Measurements from ENCODE around the gene COL7A1.

GRCh38 chr3:48585411-48585810 is 9.7 kb downstream of the COL7A1 start:
- TF ChIP-seq HDAC2 (IDR thresholded peaks at IDR 0.05; ENCODE audit: borderline replicate concordance in 1 of 2, low read depth in 2 of 2, low read length in 2 of 2) (no peak), EP300 (IDR thresholded peaks at IDR 0.05; ENCODE audit: borderline replicate concordance in 1 of 2, low read depth in 2 of 2, low read length in 2 of 2) (no peak), RAD21 (IDR thresholded peaks at IDR 0.05 in 1 of 2, conservative IDR thresholded peaks at IDR 0.05 in 1 of 2; ENCODE audit: low read depth in 2 of 2, low read length in 2 of 2) (no peak), CTCF (IDR thresholded peaks at IDR 0.05; ENCODE audit: control extremely low read depth in 1 of 3, insufficient read depth in 1 of 3, low read depth in 1 of 3, low read length in 3 of 3) (no peak), RFX5 (IDR thresholded peaks at IDR 0.05; ENCODE audit: borderline replicate concordance, low read depth, low read length) (no peak)

Measured in H1 (cell line).